Glomerular visceral epithelial cell (primary cell): ENCODE results near the gene MBD3L2B.

Experiments
- DNase-seq: peaks from one replicate; pipeline ENCODE4 v3.0.0-alpha.2; 2016; ENCODE audit errors: extremely low spot score

Gene MBD3L2B

DNA sequence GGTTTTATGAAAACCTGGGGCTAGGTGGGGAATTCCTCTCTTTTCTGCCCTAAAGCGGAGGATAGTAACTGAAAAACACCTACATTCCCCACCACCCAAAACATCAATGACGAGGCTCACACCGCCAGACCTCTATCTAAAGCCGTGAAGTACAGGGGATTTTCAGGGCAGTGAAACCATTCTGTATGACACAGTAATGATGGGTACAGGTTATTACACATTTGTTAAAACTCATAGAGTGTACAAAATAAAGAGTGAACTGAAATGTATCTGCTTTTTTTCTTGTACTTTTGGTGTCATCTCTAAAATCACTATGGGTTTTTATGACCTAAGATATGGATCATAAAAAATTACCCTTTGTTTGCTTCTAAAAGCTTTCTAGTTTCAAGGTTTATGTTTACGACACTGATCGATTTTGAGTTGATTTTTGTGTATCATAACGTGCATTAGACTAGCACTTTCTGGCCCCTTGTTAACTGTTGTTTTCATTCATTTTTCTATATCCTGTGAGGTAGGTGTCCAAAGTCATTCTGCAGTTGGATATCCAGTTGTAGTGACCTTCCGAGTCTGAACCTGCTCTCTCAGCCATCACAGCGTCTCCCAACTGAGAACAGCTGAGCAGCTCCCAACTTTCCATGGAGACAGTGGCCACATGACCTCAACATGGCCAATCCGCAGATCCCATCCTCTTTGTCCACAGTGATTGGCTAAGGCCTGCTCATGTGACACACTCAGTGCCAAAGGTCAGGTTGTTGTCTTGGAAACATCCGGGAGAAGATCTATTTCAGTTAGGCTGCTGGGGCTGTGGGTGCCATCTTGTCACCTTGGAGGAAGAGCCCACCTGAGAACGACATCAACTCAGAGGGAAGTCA is 10.3 kb downstream of the MBD3L2B start:
- no peak for DNase-seq

DNA sequence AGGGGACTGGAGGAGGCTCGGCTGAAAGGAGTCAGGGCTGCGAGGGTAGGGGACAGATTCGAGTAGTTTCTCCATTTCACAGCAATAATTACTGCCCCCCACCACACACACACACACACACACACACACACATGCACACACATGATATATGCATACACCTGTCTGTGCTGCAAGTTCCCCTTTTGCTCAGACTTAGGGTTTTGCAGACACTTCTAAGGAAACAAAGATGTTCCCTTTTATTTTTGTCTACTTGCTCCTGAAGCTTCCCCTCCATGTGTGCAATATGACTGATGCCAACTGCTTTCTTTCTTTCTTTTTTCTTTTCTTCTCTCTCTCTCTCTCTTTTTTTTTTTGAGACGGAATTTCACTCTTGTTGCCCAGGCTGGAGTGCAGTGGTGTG is 13.4 kb downstream of the MBD3L2B start:
- no peak for DNase-seq

DNA sequence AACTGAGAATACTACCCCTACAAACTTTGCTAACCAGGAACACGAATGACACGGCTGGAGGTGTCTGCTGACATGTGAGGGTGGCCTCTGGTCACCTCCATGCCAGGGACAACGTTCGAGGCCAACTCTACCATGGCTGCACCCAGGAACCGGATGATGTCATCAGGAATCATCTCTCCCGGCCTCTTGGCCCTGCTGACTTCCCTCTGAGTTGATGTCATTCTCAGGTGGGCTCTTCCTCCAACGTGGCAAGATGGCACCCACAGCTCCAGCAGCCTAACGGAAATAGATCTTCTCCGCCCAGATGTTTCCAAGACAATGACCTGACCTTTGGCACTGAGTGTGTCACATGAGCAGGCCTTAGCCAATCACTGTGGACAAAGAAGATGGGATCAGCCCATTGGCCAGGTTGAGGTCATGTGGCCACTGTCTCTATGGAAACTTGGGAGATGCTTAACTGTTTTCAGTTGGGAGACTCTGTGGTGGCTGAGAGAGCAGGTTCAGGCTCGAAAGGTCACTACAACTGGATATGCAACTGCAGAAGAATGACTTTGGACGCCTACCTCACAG is 15.0 kb downstream of the MBD3L2B start:
- no peak for DNase-seq

DNA sequence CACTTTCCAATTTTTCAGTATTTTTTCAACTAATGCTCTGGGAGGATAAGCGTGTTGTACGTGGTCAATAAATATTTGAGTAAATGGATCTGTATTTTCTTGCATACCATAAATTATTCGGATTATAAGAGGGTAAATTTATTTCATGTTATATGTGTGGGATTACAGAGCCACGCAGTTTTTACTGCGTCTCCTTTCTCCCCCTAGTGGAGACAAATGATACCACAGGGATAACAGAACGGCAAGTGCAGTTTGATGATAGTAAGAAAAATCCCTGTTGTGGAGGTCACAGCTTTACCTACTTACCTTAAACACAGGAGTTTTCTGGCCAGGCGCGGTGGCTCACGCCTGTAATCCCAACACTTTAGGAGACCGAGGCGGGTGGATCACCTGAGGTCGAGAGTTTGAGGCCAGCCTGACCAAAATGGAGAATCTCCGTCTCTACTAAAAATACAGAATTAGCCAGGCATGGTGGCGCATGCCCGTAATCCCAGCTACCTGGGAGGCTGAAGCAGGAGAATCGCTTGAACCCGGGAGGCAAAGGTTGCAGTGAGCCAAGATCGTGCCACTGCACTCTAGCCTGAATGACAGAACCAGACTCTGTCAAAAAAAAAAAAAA is 16.8 kb downstream of the MBD3L2B start:
- DNase-seq: peak; percentile 58

DNA sequence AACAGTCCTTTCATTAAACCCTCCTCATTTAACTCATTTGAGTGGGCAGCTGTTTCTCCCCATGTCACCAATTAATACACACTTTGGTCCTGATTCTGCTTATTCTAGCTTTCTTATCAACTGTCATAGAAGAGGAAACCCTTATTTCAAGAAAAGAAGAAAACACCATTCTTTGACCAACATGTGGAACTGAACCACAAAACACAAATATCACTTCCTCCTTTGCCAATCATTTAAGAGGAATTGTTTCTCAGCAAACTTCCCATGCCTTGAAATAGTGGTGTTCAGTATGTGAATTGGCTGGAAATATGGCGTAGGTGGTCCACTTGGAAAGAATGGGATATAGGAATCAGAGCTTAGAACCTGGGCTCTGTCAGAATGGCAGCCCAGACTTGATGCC is 20.4 kb downstream of the MBD3L2B start:
- no peak for DNase-seq

DNA sequence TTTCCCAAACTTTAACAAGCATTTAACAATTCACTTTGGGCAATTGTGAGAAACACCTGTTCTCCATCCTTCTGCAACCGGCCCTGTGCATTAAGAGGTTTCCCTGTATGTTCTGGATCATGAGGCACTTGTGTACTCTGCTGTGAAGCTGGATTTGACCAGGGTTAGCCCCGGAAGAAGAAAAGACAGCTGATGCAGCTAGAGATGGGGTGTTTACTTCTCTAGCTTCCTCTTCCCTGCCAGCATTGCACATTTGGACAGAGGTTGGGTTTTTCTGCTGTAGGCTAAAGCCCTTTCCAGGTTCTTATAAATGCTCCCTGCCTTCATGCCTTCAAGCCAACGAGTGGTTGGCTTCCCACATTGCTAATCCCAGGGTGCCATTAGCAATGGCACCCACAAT is 20.9 kb downstream of the MBD3L2B start:
- no peak for DNase-seq

DNA sequence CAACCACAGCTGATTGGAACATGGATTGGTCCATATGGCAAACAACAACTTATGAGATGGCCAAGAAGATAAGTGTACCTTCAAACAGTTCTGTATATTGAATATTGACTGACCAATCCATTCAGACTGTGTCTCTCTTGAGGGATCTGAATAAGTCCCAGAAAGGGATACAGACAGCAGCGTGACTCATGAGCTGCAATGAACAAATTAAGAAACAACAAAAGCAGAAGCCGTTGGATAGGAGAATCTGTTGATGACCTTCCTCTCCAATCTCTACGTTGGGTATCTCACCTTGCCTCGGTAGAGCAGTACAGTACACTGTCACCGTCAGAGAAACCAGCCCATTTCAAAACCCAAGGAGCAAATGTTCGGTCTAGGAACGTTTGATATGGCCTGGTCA is 21.3 kb downstream of the MBD3L2B start:
- DNase-seq: no peak

DNA sequence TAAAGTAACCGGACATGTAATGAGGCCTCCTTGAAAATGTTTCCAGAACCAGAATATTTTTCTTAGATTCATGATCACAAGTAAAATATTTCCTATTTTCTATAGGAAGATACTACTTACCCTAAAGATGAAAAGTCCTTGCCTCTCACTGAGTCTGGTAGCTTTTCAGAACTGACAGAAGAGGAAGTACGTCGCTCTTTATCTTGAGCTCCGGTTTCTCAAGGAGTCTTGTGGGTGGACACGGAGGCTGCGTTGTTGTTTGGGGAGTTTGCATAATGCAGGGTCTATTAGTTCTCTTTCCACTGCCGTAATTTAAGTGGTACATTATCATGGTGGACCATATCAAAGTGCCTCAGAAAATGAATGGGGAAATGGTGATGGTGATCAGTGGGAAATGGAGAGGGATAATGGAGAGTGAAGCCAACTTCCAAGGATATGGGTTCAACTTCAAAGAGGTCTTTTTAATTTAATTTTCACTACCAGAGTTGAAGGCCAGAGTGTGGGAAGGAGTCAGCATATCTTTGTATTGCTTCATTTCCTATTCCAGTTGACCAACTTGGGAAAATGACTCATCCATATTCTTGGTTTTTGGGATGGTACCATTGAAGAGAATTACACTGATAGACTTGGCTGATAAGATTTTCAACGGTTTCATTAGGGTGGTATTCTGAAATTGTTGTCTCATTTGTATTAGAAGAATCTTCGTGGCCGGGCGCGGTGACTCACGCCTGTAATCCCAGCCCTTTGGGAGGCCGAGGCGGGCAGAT is 23.4 kb downstream of the MBD3L2B start:
- no peak for DNase-seq

DNA sequence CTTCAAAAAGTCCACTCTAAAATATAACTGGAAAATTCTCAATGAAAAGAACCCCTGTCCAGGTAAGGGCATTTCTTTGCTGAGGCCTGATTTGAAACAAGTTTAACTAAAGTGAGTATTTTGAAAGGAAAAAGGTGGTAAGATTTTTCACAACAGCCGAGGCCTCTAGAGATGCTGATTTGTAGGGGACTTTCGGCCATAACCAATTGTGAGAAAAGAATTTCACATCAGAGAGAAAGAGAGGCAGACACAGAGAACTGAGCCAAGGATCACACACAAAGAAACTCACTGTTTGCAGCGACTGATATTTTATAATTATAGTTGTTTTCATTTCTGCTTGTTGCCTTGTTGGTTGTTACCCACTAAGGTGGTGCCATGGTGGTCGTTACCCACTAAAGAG is 24.4 kb downstream of the MBD3L2B start:
- no peak for DNase-seq

DNA sequence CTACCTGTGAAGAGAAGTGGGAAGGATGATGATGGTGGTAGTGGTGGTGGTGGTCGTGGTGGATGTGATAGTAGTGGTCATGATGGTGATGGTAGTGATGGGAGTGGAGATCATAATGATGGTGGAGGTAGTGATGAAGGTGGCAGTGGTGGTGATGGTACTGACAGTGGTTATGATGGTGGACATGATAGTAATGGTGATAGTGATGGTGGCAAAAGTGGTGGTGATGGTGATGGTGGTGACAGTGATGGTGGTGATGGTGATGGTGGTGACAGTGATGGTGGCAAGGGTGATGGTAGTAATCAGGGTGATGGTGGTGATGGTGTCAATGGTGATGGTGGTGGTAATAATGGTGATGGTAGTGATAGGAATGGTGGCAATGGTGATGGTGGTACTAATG is 26.2 kb downstream of the MBD3L2B start:
- DNase-seq: no peak

DNA sequence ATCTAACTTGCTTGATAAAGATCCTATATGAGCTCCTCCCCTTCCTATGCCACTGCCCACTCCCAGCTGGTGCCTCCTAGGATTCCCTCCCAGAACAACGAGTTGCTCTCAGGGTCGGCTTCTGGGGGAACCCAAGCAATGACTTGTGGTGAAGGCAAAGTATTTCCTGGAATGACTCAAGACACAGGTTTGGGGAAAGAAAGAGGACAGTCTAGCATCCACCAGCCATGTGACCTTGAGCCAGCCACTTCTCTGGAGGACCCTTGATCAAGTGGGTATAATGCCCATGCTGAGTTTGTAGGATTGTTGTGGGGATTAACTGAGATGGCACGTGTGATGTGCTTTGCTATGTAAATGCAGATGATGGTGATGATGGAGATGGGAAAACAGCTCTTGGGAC is 33.0 kb downstream of the MBD3L2B start:
- no peak for DNase-seq

DNA sequence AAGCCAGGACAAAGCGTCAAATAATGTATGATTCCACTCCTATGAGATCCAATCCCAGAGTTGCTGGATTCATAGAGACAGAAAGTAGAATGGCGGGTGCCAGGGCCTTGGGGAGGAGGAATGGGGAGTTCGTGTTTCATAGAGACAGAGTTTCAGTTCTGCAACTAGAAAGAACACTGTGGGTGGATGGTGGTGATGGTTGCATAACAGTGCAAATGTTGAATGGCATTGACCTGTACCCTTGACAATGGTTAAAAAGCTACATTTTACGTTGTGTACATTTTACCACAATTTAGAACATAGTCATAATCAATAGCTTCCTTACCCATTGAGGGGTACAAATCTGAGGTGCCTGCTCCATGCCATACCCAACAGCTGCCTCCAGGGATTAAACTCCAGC is 33.4 kb downstream of the MBD3L2B start:
- no peak for DNase-seq

DNA sequence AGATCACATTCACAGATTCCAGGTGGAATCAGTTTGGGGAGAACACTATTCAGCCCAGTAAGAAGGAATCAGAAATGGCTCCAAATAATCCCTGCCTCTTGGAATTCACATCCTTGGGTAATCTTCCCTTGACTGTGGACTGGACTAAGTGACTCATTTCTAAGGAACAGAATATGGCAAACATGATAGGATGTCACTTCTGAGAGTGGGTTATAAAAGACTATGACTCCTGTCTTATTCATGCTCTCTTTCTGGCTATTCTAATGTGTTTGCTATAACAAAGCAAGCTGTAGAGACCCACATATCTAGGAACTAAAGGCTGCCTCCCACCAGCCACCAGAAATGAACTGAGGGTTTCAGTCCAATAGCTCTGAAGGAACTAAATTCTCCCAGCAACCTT is 37.8 kb downstream of the MBD3L2B start:
- DNase-seq: no peak

DNA sequence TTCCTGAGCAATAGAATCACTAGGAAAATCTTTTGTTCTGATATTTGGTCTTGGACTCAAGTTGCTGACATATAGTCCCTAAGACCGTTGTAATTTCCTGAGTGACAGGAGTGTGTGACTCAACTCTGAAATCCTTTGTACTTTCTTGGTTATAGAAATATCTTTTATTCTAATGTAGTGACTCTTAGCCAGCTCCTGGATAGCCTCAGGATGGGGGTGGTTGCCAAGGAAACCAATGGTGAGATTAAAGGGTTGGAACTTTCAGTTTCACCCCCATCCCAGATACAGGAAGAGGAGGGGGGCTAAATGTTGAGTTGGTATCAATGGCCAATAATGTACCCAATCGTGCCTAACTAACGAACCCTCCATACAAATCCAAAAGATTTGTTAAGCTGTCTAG is 41.8 kb downstream of the MBD3L2B start:
- DNase-seq: no peak

DNA sequence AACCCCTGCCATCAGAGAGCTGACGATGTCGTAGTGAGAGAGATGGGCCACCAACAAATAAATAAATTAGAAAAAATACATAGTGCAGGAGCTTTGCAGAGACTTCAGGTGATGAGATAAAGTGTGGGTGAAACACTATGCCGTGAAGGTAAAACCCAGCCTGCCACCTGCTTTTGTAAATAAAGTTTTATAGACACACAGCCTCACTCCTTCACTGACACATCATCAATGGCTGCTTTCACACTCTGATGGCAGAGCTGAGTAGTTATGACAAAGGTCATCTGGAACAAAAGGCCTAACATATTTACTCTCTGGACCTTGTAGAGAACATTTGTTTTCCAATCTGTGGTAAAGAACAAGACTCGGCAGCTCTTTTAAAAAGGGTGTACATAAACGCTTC is 45.0 kb downstream of the MBD3L2B start:
- no peak for DNase-seq

DNA sequence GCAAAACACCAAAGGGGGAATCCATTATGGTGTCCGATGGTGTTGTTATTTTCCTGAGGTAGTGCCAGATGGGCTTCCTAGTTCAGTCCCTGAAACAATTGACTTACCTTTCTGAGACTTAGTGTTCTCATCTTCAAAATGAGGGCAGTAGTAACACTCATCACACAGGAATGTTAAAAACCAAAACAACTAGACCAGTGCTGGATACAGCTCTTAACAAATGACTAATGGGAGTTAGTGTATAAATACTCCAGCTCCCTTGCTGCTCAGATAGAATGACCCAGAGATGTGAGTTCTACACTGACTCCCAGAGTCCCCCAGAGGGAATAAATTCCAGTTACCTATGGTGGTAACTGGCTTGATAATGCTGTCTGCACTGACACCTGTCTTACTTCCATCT is 49.9 kb downstream of the MBD3L2B start:
- DNase-seq: peak; percentile 1

DNA sequence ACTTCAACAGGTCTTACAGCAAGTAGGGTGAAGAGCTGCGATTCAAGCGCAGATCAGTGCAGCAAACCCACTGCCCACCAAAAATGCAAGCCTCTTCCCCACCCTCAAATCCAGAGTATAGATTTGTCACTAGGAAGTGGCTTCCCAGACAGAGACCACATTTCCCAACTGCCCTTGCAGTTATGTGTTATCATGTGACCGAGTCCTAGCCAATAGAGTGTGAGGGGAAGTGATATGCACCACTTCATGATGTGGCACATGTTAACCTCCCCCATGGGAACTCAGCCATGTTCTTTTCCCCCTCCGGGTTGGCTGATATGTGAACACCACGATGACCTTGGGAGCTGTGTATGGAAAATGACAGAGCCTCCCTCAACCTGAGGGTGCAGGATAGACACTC is 50.8 kb downstream of the MBD3L2B start:
- DNase-seq: no peak

DNA sequence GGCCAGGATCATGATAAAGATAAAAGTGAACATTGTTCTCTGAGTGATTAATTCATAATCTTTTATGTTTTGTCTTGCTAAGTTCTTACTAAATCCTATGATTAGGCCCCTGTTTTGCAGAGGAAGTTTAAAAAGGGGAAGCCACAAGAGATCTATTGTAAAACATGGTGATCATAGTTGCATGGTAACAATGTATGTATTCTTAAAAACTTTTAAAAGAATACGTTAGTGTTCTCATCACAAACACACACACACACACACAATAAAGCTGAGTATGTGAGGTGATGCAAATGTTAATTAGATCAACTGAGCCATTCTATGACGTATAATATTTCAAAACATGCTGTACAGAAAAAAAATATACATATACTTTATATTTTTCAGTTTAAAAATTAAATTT is 51.2 kb downstream of the MBD3L2B start:
- no peak for DNase-seq

DNA sequence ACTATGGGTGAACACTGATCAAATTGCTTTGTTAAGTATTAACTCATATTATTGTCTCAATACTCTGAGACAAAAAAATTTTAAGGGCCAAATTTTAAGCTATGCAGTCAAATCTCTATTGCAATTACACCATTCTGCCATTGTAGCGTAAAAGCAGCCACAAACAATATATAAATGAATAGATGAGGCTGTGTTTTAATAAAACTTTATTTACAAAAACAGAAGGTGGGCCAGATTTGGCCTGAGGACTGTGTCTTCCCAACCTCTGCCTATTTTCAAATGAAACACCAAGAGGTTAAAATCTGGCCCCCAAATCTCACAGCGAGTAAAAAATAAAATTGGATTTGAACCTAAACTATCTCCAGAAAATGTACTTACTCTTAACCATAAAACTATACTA is 51.7 kb downstream of the MBD3L2B start:
- no peak for DNase-seq
